ENCODE results near the gene ZNF654.
A peak's percentile ranks its signal among the peaks of the same experiment; 100 is the strongest.
"Not testable (repeated sequence)": the region's sequence is repeated elsewhere in the genome, so short reads cannot be mapped to it uniquely, and the experiment has no call there.

Gene ZNF654

GRCh38 chr3:88137836-88138235 lies 78.8 kb downstream of the ZNF654 start:
- no peak for DNase-seq

- DNase-seq = no peak
Observed at GRCh38 chr3:88141458-88142083, 82.5 kb downstream of the ZNF654 start.

- no peak for DNase-seq
Observed at GRCh38 chr3:88142094-88142624, 83.1 kb downstream of the ZNF654 start.

- DNase-seq = no peak
Observed at GRCh38 chr3:88147261-88147660, 88.2 kb downstream of the ZNF654 start.

- DNase-seq = no peak
Observed at GRCh38 chr3:88148651-88149050, 89.6 kb downstream of the ZNF654 start.

- peak in 5 of 58 donors; percentile 37 to 71 (median 64) for DNase-seq
Observed at GRCh38 chr3:88149101-88149508, 90.0 kb downstream of the ZNF654 start.

GRCh38 chr3:88149509-88150362 lies 90.7 kb downstream of the ZNF654 start, which contains the start of gene C3orf38:
Gene C3orf38 (plus strand): TSS chr3:88149959. CDS start chr3:88150053, 94 bp downstream.
- peak; percentile 55 to 94 (median 87) for DNase-seq

- DNase-seq = peak in 2 of 58 donors; percentile 22 to 66
Observed at GRCh38 chr3:88150371-88150770, 91.3 kb downstream of the ZNF654 start.

GRCh38 chr3:88150806-88151205 lies 91.8 kb downstream of the ZNF654 start:
- no peak for DNase-seq

- no peak for DNase-seq
Observed at GRCh38 chr3:88151358-88151757, 92.3 kb downstream of the ZNF654 start.

- DNase-seq = no peak
Observed at GRCh38 chr3:88152841-88153240, 93.8 kb downstream of the ZNF654 start.

- no peak for DNase-seq
Observed at GRCh38 chr3:88166419-88166971, 107.4 kb downstream of the ZNF654 start.

GRCh38 chr3:88167173-88167572 lies 108.1 kb downstream of the ZNF654 start:
- no peak for DNase-seq

GRCh38 chr3:88167704-88168103 lies 108.6 kb downstream of the ZNF654 start:
- DNase-seq = no peak

GRCh38 chr3:88168171-88168570 lies 109.1 kb downstream of the ZNF654 start:
- no peak for DNase-seq

- no peak for DNase-seq
Observed at GRCh38 chr3:88180398-88180999, 121.4 kb downstream of the ZNF654 start.

GRCh38 chr3:88182165-88182918 lies 123.3 kb downstream of the ZNF654 start:
- DNase-seq = not testable (repeated sequence)

GRCh38 chr3:88188436-88188835 lies 129.4 kb downstream of the ZNF654 start:
- DNase-seq = peak in 41 of 58 donors; percentile 2 to 82 (median 30)

- no peak for DNase-seq
Observed at GRCh38 chr3:88189361-88189810, 130.3 kb downstream of the ZNF654 start.

- DNase-seq = no peak
Observed at GRCh38 chr3:88191872-88192409, 132.9 kb downstream of the ZNF654 start.
